Panc1 (cell line): Measurements from ENCODE around the gene GMEB2.

Experiments used
- POLR2AphosphoS5 ChIP-seq: IDR thresholded peaks from 2 replicates; pipeline ENCODE4 v1.6.1; 2012; ENCODE audit warnings: mild to moderate bottlenecking, low read depth, low read length, moderate library complexity
- SIN3A ChIP-seq: IDR thresholded peaks from 2 replicates; pipeline ENCODE4 v1.6.1; 2012; ENCODE audit warnings: low read depth, mild to moderate bottlenecking, low read length, moderate library complexity, borderline replicate concordance; ENCODE audit not compliant: insufficient read depth
- TCF7L2 ChIP-seq: IDR thresholded peaks from 2 replicates; pipeline ENCODE4 v1.6.1; 2011; ENCODE audit warnings: mild to moderate bottlenecking, low read depth, low read length, inconsistent platforms
- TF ChIP-seq, protein P1 (sequence below): fragments of 450-650 bp; IDR thresholded peaks from 2 replicates; pipeline ENCODE4 v1.5.1; 2017; ENCODE audit warnings: mild to moderate bottlenecking
- TF ChIP-seq, protein P2 (sequence below), 2 experiments: IDR thresholded peaks; 2 replicates each; pipeline ENCODE4 v1.6.1; 2011 to 2012; ENCODE audit warnings: low read depth in 2 of 2, control low read depth in 1 of 2, low read length in 1 of 2, mild to moderate bottlenecking in 1 of 2, moderate library complexity in 1 of 2; ENCODE audit not compliant: insufficient read depth in 1 of 2

DNA sequence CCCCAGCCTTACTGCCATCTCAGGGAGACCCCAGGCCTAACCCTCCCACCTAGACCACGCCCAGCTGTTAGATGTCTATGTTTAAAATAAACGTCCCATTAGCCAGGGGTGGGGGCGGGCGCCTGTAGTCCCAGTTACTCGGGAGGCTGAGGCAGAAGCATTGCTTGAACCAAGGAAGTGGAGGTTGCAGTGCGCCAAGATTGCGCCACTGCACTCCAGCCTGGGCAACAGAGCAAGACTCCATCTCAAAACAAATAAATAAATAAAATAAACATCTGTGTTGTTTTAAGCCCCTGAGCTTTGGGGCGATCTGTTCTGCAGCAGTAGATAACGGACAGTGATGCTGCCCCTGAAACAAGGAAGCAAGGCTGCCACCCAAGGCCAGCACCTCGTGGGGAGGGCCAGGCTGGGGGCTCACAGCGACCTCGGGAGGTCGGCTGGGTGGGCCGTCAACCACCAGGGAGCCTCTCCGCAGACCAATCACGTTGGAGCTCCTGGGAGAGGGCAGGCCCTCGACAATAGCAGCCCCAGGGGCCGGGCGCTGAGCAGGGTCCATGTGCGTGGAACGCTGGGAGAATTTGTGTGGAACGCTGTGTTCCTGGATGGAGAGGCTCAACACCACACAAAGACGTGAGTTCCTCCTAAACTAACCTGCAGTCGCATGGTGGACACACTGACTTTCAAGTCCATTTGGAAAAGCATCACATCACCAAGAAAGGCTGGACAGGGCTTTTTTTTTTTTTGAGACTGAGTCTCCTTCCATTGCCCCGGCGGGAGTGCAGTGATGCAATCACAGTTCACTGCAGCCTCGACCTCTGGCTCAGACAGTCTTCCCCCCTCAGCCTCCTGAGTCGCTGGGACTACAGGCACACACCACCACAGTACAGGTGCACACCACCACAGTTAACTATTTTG is 51.8 kb downstream of the GMEB2 start:
- TF ChIP-seq, protein P1, sequence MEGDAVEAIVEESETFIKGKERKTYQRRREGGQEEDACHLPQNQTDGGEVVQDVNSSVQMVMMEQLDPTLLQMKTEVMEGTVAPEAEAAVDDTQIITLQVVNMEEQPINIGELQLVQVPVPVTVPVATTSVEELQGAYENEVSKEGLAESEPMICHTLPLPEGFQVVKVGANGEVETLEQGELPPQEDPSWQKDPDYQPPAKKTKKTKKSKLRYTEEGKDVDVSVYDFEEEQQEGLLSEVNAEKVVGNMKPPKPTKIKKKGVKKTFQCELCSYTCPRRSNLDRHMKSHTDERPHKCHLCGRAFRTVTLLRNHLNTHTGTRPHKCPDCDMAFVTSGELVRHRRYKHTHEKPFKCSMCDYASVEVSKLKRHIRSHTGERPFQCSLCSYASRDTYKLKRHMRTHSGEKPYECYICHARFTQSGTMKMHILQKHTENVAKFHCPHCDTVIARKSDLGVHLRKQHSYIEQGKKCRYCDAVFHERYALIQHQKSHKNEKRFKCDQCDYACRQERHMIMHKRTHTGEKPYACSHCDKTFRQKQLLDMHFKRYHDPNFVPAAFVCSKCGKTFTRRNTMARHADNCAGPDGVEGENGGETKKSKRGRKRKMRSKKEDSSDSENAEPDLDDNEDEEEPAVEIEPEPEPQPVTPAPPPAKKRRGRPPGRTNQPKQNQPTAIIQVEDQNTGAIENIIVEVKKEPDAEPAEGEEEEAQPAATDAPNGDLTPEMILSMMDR: no peak
- TF ChIP-seq TCF7L2: no peak
- no peak for TF ChIP-seq POLR2AphosphoS5
- TF ChIP-seq, protein P2, sequence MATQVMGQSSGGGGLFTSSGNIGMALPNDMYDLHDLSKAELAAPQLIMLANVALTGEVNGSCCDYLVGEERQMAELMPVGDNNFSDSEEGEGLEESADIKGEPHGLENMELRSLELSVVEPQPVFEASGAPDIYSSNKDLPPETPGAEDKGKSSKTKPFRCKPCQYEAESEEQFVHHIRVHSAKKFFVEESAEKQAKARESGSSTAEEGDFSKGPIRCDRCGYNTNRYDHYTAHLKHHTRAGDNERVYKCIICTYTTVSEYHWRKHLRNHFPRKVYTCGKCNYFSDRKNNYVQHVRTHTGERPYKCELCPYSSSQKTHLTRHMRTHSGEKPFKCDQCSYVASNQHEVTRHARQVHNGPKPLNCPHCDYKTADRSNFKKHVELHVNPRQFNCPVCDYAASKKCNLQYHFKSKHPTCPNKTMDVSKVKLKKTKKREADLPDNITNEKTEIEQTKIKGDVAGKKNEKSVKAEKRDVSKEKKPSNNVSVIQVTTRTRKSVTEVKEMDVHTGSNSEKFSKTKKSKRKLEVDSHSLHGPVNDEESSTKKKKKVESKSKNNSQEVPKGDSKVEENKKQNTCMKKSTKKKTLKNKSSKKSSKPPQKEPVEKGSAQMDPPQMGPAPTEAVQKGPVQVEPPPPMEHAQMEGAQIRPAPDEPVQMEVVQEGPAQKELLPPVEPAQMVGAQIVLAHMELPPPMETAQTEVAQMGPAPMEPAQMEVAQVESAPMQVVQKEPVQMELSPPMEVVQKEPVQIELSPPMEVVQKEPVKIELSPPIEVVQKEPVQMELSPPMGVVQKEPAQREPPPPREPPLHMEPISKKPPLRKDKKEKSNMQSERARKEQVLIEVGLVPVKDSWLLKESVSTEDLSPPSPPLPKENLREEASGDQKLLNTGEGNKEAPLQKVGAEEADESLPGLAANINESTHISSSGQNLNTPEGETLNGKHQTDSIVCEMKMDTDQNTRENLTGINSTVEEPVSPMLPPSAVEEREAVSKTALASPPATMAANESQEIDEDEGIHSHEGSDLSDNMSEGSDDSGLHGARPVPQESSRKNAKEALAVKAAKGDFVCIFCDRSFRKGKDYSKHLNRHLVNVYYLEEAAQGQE (IDR thresholded peaks at IDR 0.05; ENCODE audit: insufficient read depth in 1 of 2, low read depth in 2 of 2, low read length in 1 of 2): no peak
- TF ChIP-seq SIN3A: no peak
